GM19023 (cell line): Measurements from ENCODE around the gene LRP1-AS.

Source experiments
- ATAC-seq: cut with Tn5 transposase; IDR thresholded peaks from one replicate; pipeline ENCODE4 v1.9.1; 2021; ENCODE audit warnings: mild to moderate bottlenecking, moderate library complexity; ENCODE audit not compliant: unreplicated experiment

LRP1-AS gene

DNA sequence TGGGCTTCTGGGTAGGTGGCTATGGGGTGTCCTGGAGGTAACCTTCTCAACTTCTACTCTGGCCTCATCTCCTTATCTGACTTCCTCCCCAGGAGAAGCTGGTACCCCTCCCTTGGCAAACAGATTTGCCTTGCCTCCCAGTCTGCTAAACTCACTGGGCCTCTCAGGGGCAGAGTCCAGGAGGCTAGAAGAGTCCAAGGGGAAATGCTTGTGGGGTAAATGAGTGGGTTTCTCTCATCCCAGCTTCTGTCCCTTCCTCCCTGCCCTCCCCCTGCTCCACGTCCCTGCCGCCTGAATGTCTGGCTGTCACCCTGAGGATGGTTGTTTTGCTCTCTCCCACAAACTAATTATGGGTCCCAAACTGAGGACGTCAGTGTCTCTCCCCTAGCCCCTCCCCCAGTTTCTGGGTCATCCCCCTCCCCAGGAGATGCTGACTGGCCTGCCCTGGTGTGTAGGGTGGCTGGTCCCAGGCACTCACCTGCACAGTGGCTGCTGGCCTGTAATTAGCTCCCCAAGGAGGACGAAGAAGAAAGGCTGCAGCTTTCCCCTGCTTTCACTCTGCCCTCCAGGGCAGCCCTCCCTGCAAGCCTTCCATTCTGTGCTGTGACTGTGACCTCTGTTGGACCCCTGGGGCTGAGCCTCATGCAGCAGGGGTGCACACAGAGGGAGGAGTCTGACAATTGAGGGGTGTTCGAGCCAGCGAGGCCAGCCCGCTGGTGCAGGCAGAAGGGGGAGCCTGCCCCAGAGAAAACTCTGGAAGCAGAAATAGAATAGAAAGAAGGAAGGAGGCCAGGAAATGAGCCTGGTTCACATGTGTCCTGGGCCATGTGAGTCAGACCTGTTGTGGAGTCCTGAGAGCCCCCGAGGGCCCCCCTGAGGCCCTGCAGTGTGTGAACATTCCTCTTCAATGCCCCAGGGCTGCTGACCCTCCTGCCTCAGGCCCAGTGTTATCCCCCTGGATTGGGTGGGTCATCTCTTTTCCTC, at the start of gene LRP1-AS:
LRP1-AS (minus strand) TSS at position 659 of the 984 bp plus-strand sequence.
- no peak for ATAC-seq

DNA sequence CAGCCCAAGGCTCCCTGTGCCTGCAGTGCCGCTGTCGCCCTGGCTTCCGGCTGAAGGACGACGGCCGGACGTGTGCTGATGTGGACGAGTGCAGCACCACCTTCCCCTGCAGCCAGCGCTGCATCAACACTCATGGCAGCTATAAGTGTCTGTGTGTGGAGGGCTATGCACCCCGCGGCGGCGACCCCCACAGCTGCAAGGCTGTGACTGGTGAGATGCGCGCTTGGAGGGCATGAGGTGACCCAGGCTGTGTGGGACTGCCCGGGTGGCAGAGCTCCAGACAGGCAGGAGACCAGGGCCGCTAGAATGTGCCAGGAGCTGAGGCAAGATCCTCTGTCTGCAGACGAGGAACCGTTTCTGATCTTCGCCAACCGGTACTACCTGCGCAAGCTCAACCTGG, 49.5 kb upstream of the LRP1-AS start:
- no peak for ATAC-seq

DNA sequence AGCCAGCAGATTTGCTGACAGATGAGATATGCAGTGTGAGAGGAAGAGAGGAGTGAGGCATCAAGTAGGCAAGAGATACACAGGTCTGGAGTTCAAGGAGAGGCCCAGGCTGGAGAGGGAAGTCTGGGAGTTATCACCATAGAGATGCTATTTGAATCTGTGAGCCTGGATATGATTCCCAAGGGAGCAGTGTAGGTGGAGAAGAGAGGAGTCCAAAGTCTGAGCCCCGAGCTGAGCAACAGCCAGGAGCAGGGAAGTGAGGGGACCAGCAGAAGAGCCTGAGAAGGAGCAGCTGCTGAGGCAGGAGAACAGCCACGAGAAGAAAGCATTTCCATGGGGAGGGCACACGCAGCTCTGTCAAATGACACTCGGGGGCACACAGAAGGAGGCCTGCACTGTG, 49.0 kb upstream of the LRP1-AS start:
- ATAC-seq, result no peak

DNA sequence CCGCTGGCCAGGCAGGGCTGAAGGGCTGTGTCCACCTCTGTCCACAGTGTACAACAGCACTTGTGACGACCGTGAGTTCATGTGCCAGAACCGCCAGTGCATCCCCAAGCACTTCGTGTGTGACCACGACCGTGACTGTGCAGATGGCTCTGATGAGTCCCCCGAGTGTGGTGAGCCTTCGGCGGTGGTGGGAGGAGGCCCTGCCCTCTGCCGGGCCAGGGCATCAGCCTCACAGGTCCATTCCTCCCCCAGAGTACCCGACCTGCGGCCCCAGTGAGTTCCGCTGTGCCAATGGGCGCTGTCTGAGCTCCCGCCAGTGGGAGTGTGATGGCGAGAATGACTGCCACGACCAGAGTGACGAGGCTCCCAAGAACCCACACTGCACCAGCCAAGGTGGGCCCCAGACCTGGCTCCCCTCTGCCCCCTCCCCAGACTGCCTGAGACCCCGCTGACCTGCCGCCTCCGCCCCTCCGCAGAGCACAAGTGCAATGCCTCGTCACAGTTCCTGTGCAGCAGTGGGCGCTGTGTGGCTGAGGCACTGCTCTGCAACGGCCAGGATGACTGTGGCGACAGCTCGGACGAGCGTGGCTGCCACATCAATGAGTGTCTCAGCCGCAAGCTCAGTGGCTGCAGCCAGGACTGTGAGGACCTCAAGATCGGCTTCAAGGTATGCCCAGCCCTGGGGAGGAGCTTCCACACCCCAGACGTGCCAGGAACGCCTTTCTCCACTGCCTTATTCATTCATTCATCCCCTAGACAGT, 48.4 kb upstream of the LRP1-AS start:
- ATAC-seq, result no peak

GRCh38 chr12:57195186-57195585, 47.8 kb upstream of the LRP1-AS start:
- no peak for ATAC-seq

GRCh38 chr12:57194253-57194652, 46.8 kb upstream of the LRP1-AS start:
- no peak for ATAC-seq

GRCh38 chr12:57193706-57194245, 46.4 kb upstream of the LRP1-AS start:
- no peak for ATAC-seq

DNA sequence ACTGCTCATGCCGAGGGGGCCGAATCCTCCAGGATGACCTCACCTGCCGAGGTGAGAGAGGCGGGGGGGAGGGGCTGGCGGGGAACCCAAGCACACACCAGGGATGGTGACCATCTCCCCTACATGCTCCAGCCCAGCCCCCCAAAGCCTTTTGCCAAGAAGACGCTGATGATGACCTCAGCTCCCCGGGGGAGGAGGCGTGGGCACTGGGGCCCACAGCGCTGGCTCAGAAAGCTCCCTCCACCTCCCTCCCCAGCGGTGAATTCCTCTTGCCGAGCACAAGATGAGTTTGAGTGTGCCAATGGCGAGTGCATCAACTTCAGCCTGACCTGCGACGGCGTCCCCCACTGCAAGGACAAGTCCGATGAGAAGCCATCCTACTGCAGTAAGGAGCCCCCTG, 45.5 kb upstream of the LRP1-AS start:
- ATAC-seq, result no peak

DNA sequence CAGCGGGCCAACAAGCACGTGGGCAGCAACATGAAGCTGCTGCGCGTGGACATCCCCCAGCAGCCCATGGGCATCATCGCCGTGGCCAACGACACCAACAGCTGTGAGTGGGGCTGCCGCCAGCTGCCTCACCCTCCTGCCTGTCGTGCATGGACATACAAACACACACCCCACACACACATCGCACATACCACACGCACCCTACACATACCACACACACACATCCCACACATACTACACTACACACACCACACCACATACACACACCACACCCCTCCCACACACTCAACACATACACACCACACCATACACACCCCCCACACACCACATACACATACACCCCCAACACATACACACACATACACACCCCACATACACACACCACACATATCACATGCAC, 44.0 kb upstream of the LRP1-AS start:
- no peak for ATAC-seq

DNA sequence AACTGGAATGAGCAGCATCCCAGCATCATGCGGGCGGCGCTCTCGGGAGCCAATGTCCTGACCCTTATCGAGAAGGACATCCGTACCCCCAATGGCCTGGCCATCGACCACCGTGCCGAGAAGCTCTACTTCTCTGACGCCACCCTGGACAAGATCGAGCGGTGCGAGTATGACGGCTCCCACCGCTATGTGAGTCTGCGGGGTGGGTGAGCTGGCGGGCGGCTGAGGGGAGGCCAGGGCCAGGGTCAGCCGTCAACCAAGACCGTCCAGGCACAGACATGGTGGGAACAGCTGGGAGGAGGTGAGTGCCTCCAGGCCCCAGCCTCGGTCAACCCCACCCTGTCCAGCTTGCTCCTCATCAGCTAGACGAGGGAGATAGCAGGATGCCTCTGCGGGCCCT, 43.4 kb upstream of the LRP1-AS start:
- no peak for ATAC-seq

- no peak for ATAC-seq
Measured at GRCh38 chr12:57190037-57190436, 42.6 kb upstream of the LRP1-AS start.

GRCh38 chr12:57188090-57188425, 40.6 kb upstream of the LRP1-AS start:
- no peak for ATAC-seq

DNA sequence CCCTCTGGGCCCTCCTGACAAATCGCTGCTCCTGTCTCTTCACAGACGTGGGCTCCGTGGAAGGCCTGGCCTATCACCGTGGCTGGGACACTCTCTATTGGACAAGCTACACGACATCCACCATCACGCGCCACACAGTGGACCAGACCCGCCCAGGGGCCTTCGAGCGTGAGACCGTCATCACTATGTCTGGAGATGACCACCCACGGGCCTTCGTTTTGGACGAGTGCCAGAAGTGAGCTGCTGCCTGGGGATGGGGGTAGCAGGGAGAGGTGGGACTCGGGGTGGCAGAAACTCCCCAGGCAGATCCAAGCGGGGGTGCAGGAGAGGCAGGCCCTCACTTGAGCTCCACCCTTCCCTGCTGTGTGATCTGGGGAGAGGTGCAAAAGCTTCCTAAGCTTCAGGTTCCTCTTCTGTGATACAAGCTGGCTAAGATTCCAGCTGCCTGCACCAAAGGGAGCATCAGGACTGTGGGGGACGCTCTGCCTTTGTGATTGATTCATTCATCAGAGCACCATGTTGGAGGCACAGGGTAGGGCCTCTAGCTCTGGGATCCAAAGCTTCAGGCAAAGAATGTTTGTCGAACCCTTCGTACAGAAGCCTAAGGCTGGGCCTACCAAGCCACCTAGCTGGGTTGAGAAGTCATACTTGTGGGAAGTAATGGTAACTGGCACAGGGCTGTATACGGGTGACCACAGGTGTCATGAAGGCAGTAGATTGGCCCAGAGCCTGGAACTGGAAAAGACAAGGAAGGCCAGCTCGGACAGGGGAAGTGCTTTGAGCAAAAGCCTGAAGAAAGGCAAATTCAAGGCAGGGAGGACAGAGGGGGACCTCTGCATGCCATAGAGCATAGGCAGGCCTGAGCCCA, 40.0 kb upstream of the LRP1-AS start:
- ATAC-seq, result no peak

DNA sequence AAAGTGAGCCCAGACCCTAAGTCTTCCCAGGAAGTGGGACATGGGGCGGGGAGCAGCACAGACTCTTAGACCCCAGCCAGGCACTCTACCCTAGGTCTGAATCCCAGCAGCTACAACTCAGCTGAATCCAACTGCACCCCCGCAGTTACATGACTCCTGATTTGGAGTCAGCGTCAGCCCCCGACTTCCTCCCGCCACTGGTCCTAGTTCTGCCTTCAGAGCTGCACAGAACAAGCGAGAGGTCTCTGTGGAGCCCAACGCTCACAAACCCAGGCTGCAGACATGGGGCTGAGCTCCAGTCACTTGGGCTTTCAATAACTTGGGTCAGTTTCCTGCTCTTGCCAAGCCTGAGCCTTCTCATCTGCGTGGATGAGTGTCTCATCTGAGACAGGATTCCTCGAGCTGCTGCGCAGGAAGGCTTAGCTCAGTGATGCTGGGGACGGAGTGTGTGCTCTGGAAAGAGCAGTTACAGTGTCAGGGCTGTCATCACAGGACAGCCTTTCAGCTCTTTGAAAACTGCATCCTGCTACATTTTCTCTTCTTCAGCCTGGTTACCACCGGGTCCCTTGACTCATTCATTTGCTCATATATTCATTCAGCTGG, 38.6 kb upstream of the LRP1-AS start:
- ATAC-seq, result no peak

DNA sequence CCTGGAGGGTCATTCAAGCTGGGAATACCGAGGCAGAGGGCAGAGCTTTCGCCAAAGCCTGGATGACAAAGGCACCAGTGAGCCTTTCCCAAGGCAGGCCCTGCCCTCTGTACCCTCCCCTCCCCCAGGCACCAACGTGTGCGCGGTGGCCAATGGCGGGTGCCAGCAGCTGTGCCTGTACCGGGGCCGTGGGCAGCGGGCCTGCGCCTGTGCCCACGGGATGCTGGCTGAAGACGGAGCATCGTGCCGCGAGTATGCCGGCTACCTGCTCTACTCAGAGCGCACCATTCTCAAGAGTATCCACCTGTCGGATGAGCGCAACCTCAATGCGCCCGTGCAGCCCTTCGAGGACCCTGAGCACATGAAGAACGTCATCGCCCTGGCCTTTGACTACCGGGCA, 38.0 kb upstream of the LRP1-AS start:
- no peak for ATAC-seq

DNA sequence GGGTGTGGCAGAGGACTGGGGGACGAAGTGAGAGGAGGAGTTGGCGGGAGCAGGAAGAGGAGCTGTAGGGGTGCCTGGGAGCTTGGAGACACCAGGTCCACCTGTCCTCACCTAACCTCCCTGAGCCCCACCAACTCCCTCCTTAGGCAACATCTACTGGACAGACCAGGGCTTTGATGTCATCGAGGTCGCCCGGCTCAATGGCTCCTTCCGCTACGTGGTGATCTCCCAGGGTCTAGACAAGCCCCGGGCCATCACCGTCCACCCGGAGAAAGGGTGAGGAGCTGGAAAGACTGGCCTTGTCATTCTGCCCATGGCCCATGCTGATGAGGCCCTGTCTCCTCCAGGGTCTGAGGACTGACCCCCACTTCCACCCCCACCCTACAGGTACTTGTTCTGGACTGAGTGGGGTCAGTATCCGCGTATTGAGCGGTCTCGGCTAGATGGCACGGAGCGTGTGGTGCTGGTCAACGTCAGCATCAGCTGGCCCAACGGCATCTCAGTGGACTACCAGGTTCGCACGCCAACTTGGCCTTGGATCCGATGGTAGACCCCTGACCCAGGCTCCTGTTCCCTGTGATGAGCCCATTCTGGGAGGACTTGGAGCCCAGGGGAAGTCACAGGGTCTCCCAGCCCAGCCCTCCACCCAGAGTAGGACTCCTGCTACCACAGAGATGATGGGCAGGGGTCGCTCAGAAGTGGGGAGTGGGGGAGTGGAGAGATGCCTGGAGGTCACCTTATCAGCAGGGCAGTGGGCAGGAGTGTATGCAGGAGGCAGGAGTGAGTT, 36.7 kb upstream of the LRP1-AS start:
- ATAC-seq, result no peak

DNA sequence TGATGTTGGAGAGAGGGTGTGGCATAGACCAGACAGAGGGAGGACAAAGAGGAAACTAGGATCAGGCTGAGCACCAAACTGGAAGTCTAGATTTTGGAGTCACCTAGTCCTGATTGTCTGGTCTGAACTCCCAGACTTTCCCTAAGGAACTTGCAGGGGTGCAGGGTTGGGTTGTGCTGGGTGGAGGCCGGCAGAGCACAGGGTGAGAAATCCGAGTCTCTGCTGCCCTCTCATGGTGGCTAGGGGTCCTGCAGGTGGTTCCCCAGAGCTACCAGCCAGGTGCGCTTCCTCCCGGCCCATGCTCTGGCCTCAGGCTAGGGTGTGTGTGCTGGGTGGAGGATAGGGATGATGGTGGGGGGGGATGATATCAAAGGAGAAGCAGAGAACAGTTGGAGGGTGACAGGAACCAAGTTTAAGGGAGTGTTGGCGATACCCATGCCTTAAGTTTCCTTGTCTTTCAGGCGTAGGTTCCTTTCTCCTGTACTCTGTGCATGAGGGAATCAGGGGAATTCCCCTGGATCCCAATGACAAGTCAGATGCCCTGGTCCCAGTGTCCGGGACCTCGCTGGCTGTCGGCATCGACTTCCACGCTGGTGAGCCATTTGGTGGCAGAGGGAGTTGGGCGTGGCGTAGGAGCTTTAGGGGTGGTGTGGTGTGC, 35.6 kb upstream of the LRP1-AS start:
- ATAC-seq, result peak; percentile 86

DNA sequence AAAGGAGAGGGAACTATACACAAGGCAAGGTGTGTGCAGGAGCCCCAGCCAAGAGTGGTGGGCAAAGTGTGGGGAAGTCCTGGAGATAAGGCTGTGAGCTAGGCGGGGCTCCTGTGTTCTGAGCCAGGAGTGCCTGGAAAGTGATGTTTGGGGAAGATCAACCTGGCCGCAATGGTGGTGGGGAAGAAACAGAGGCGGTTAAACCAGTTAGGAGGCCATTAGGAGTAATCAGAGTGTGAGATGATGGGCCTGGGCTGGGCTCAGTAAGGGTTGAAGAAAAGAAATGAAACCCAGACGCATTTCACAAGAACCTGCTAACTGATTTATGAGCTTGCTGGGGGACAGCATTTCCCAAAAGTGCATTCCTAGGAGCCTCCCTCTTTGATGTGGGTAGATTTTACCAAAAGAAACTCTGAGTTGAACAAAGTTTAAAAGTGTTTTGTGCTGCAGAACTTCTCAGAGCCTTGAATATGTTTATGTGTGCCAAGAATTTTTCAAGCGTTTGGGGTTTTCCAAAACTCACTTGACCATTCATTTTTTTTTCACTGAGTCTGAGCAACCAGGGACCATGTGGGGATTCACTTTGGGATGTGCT, 34.2 kb upstream of the LRP1-AS start:
- ATAC-seq, result no peak

DNA sequence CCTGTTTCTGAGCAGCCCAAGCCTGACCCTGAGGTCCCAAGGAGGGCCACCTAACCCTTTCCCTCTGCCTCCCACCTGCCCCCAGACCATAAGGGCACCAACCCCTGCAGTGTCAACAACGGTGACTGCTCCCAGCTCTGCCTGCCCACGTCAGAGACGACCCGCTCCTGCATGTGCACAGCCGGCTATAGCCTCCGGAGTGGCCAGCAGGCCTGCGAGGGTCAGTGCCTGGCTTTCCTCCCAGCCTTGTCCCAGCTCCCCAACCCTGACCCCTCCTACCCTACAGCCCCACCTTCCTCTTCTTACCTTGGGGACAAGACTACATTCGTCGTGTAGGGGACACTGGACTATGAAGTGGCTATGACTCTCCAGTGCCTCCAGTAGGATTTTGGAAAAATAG, 33.7 kb upstream of the LRP1-AS start:
- ATAC-seq, result no peak
